HG03442 (cell line): ENCODE data around the gene WNT9A.
"Not testable (repeated sequence)": the region's sequence is repeated elsewhere in the genome, so short reads cannot be mapped to it uniquely, and the experiment has no call there.

Experiments used
- ATAC-seq: cut with Tn5 transposase; IDR thresholded peaks from one replicate; pipeline ENCODE4 v1.9.1; 2021; ENCODE audit warnings: mild to moderate bottlenecking, moderate library complexity; ENCODE audit not compliant: unreplicated experiment

Gene WNT9A

DNA sequence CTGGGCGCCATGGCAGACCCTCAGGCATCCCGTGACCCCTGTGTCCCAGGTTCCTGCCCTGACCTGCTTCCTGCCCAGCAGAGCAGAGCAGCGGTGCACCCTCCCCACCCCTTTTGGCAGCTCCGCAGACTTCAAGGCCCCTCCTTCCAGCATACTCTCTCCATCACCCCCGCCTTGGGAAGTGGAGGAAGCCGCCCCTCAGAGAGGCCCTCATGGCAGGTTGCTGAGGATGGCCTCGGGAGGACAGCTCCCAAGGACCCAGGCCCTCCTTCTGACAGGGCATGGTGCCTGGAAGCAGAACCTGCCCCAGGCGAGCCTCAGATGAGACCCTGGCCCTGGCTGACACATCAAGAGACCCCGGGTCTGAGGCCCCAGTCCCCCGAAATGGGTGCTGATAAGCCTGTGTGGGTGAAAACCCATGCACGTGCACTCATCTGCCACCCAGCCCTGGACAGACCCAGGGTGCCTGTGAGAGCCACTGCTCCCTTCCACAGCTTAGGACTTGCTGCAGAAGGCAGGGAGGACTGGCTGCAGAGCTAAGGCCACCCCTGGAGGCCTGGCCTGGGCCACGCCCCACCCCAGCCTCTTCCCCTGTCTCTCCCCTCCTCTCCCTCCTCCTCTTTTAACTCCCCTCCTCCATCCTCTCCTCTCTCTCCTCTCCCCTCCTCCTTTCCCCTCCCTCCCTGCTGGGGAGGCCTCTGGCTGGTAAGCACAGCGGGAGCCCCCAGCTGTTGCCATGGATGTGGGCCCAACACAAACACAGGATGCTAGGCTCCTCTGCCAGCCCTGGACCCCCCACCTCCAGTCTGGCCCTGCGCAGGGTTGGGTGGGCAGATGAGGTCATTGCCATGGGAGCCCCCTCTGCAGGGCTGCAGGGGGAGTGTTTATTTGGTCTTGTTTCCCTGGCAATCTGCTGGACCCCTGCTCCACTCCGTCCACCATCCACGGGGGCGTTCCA lies 33.7 kb downstream of the WNT9A start:
- ATAC-seq, result no peak

DNA sequence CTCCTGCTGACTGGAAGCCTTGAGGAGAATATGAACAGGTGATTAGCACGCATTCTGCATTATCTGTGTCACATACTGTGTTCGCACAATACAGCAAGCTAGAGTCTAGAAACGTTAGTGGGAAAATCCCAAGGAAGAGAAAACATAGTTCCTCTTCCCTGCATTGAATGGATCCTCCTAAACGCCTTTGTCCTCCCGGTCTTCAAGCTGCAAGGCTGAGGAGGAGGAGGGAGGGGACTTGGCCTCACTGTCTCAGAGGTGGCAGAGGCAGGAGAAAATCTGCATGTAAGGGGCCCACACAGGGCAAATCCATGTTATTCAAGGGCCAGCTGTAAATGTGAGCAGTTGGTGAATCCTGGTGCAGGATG lies 34.4 kb downstream of the WNT9A start:
- ATAC-seq, result no peak

DNA sequence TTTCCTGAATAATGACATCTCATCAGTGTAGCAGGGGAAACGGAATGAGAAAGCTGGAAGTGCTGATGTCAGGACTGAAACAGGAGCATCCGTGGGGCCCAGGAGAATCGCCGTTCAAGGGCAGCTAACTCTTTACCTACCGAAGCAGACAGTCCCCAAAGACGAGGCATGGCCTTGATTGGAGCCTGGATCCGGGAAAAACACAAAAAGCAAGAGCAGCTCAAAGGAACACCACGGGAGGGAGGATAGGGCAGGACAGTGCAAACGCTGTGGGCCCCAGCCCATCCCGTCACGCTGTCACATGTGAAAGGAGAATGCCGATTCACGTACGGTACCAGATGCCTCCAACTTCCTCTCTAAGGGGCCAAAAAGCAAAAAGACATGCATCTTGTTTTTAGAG lies 34.9 kb downstream of the WNT9A start:
- no peak for ATAC-seq

DNA sequence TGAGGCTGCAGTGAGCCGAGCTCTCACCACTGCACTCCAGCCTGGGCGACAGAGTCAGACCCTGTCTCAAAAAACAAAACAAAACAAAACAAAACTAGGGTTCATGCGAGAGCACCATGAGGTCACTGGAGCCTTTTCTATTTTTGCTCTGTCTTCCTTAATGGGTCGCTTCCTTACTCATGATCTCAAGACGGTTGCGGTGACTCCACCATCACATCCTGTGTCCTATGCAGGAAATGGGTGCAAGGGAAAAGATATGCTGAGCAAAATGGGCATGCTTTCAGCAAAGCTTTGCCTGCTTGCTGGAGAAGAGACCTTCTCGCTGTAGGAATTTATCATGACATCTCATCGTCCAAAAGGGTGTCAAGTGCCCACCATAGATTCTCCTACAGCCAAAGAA lies 36.4 kb downstream of the WNT9A start:
- ATAC-seq, result no peak

DNA sequence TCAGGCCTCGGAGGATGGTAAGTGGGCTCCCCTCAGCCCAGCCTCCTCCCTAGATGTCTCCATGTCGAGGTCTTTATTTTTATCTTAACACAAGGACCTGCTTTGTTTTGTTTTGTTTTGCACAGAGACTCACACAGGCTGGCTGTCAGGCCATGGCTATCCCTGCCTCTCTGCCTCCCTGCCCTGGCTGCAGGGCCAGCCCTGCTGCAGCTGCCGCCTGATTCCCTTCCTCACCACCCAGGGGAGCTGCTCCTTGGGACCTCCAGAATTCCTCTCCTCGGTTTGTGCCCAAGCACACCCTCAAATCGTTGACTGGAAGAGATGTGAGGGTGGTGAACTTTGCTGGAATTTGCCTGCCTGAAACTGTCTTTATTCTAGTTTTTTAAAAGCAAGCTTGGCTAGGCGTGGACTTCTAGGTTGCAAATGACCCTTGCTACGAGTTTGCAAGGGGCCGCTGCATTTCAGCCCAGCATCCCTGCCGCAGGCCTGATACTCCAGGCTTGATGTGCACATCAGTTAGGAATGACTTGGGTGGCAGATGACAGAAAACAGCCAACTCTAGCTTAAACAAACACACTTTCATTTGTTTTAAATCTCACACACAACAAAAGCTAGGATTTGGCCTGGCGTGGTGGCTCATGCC lies 37.1 kb downstream of the WNT9A start:
- ATAC-seq, result no peak

DNA sequence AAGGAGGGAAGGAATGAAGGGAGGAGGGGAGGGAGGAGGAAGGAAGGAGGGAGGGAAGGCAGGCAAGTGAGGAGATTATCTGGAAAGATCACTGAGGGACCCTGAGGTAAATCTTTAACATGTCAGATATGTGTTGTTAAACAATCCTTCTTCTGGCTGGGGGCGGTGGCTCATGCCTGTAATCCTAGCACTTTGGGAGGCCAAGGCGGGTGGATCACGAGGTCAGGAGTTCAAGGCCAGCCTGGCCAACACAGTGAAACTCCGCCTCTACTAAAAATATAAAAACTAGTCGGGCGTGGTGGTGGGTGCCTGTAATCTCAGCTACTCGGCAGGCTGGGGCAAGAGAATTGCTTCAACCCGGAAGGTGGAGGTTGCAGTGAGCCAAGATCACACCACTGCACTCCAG lies 37.8 kb downstream of the WNT9A start:
- ATAC-seq, result not testable (repeated sequence)

DNA sequence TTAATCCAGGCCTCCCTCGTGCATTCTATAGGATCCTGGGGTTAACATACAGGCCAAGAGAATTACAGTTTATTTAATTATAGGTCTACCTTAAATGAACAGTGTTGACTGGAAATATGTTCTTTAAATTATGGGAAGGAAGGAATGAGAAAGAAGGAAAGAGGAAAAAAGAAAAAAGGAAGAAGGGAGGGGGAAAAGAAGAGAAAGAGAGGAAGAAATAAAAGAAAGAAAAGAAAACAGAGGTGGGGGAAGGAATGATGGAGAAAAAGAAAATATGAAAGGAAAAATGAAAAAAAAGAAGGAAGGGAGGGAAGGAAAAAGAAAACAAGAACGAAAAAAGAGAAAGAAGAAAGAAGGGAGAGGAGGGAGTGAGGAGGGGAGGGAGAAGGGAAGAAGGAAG lies 38.5 kb downstream of the WNT9A start:
- ATAC-seq, result no peak

DNA sequence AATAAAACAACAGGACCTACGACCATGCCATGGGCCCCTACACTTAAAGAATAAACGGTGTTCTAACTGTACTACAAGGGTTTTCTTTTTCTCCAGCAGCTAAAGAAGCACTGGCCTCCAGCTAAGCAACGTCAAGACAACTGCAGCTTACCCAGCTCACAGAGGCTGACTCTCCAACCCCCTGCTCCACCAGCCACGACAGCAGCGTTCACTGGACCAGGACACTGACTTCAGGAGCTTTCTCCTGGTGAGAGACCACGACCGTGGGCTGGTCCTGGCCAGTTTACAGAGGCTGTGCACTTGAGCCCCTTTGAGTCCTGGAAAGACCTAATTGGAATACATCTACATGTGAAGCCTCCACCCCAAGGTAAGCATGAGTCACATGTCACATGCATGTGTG lies 39.4 kb downstream of the WNT9A start:
- ATAC-seq, result no peak

DNA sequence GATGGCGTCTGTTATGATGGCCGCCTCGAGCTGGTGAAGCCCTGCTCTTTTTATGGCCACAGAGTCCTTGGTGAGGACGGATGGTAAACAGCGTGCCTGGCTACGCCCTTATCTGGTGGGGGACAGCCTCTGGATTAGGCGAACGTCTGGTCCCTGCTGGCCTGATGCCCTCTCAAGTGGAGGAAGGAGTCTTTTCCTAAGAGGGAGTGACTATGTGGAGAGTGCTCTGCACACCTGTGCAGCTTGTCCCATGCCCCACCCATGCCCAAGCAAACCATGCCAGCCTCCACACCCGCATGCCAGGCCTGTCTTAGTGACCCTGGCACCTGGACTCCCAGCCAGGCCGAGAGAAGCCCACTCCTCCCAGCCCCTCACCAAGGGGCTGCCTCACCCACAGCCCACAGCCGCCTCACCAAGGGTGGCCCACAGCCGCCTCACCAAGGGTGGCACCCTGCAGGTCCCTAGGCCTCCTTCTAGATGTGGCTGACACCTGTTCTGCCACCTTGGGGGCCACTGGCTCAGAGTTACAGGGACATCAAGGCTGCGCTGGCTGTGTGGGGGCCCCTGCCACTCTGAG lies 40.2 kb downstream of the WNT9A start:
- ATAC-seq, result no peak

DNA sequence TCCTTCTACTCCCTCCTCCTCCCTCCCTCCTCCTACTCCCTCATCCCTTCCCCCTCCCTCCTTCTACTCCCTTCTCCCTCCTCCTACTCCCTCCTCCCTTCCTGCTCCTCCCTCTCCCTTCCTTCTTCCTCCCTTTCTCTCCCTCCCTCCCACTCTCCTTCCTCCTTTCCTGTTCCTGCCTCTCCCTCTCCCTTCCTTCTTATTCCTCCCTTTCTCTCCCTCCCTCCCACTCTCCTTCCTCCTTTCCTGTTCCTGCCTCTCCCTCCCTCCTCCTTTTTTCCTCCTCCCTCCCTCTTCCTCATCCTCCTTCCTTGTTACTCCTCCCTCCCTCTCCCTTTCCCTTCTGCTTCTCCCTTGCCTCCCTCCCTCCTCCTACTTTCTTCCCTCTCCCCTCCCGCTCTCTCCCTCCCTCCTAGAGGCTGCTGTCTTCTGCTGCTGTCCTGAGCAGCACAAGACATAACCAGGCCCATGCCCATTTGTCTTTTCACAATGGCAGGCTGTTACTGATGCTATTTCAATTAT lies 41.1 kb downstream of the WNT9A start:
- no peak for ATAC-seq

DNA sequence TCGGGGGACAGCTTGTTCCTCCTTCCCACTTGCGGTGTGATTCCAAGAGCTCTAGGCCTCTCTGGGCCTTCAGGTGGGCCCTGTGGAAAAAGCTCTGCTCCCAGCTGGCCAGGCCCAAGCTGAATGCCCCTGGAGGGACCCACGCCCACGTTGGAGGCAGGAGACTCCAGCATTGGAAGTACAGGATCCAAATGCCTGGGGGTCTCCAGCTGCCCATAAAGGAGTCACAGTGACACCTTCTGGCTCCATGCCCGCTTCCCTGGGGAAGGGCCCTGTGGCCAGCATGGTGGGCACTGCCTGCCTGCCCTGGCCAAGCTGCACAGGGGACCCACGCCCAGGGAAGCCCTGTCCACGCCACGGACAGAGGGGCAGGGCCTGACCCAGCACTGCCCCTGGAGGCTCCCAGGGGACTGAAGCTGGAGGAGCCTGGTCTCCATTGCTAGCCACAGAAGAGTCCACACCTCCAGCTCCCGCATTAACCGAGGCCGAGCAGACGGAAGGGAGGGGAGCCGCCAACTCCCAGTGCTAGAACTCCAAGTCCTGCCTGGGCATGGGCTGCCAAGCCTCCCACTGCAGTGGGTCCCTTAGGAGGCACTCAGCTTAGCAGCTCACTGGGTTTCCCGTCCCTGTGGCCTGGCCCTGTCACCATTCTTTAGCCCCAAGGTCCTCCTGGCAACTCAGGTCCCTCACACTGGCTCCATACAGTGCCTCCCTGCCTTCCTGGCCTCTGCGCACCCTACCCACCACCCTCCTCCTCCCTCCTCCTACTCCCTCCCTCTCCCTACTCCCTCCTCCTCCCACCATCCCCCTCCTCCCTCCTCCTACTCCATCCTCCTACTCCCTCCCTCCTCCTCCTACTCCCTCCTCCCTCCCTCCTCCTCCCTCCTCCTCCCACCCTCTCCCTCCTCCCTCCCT lies 41.9 kb downstream of the WNT9A start:
- no peak for ATAC-seq

DNA sequence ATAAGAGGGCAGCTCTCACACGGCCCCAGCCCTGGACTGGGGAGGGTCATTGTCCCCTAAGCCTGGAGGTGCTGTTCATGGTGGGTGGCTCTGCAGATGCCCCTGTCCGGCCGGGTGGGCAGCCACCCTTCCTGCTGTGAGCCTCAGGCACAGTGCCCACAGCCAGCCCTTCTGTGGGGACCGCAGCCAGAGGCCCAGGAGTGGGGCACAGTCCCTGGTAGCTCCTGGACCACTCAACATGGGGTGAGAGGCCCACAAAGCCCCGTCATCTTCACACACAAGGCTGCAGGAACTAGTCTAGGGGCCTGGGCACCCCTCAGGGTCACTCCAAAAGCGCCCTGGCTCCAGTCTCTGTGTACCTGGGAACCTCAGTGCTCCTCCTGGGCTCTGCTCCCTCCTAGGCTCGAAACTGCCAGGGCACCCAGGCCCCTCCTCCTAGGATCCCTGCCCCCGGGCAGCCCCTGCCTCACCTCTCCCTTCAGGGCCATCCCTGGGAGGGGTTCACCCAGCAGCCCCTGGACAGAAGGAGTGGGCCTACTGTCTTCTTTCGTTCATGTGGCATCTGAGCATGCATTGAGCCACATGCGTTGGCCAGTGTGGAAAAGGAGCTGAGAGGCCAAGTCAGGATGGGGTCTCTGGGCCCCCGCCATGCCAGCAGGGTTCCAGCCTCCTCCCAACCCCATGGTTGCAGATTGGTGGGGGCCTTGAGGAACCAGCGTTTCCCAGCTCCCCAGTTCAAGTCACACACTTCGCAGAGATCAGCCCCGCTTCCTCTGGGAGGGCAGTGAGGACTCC lies 43.0 kb downstream of the WNT9A start:
- ATAC-seq, result no peak

DNA sequence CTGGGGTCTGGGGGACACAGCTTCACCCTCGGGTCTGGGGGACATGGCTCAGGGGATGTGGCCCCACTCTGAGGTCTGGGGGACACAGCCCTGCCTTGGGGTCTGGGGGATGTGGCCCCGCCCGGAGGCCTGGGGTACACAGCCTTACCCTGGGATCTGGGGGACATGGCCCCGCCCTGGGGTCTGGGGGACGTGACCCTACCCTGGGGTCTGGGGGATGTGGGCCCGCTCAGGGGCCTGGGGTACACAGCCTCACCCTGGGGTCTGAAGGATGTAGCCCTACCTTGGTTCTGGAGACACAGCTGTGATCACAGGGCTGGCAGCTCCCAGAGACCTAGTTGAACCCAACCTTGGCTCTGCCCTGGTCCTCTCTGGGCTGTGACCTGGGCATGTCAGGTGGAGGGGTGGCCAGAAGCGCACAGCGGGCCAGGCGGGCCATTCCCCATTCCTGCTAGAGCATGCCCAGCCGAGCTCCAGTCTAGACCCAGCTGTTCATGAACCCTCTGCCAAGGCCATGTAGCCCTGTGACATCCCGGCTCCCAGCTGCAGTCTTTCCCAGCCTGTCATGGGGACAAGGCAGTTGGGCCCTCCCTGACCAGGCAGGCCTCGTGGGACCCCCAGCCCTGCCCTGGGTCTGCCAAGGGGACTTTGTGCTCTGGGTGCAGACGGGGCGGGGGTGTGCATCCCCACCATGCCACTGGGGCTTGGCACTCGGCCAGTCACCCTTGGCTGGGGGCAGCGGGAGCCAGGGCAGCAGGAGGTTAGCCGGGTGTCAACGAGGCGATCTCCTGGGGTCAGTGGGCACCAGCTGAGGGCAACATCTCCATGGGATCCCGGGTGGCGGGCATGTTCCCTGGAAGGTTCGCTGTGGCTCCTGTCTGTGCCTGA lies 43.9 kb downstream of the WNT9A start:
- ATAC-seq, result no peak

DNA sequence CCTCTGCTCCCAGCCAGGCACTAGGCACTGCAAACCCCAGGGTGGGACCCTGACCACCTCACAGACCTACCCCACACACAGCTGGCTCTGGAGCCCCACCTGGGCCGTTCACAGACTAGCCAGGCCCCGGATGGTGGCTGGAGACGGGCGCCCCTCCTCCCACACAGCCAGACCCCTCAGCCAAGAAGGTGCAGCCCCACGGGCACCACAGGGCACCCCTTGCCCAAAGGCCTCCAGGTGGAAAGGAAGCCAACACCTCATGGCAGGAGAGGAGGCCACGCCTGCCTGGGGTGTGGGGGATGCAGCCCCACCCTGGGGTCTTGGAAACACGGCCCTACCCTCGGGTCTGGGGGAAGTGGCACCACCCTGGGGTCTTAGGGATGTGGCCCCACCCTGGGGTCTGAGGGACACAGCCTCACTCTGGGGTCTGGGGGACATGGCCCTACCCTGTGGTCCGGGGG lies 44.6 kb downstream of the WNT9A start:
- ATAC-seq, result no peak

DNA sequence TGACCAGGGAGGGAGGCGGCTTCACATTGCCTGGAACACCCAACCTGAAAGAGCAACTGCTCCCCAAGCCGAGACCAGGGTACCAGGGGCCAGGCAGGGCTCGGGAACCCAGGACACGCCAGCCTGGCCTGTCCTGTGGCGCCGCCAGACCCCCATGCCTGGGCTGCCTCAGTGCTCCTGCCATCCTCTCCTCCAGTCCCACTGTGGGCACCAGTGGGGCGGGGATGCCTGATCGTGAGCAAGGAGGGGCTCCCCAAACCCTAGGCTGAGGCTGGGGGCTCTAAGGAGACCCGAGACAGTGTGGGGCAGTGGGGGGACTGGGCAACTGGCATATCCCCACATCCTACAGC lies 45.1 kb downstream of the WNT9A start:
- ATAC-seq, result no peak

DNA sequence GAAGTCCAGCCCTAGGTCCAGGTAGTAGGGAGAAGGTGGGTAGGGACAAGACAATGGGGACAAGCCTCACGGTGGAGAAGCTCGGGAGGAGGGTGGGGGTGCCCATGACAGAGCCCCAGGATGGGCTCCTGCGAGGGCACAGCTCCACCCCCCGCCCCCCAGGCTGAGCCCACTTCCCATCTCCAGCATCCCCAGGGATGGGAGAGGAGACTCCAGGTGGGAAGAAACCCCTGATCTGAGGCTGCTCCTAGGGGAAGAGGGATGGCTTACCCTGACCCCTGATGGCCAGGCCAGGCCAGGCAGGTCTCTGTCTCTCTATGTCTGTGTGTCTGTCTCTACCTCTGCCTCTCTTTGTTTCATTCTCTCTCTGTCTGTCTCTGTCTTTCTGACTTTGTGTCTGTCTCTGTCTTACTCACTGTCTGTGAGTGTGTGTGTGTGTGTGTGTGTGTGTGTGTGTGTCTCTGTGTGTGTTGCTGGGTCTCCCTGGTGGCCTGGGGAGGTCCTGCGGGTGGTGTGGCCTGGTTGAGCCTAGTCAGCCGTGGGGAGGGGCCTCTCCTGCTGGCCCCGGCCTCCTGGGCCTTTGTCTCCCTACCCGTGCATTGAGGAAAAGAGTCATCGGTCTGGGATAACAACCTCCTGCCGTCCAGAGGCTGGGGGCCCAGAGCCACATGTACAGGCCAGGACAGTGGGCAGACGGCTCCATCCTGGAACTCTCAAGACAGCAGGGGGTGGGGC lies 45.7 kb downstream of the WNT9A start:
- ATAC-seq, result no peak

DNA sequence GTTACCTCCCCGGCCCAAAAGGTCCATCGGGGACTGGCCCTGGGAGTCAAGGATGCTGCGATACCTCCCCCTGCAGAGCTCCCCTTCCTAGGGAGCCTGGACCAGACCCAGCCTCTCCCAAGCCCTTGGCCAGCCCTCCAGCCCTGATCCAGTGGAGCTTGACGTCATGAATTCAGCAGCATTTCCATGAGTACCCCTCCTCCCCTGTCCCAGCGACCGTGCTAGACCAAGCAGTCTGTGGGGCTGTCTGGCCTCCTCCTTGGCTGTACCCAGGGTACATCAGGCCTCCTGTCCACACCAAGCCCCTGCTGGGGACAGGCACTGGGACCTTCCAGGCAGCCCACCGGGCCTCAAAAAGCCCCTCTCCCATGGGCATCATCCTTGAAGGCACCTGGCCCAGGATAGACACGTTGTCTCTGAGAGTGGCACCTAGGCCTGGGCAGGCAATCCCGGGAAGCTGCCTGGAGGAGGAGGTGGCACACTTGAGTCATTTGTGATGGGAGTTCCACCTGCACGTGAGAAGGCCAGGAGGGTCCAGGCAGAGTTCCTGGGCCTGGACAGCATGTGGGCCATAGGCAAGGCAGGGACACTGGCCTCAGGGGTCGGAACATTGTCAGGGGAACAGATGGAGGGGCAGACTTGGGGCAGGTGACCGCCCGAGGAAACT lies 46.4 kb downstream of the WNT9A start:
- ATAC-seq, result no peak

DNA sequence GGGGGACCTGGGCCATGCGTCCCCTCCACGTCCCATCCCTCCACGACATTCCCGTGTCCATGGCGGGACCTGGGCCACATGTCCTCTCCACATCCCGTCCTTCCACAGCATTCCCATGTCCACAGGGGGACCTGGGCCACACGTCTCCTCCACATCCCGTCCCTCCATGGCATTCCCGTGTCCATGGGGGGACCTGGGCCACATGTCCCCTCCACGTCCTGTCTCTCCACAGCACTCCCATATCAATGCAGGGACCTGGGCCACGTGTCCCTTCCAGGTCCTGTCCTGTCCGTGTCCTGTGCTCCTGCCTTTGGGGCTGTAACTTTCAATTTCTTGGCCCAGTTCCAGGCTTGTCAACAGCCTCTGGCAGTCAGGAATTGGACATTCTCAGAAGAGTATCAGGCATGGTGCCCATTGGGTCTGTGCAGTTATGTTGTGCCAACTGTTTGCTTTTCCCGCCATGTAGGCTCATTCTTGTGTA lies 47.1 kb downstream of the WNT9A start:
- no peak for ATAC-seq
